ENCODE measurements around the gene PCYT1A. TPM values are rescaled to one million over a fixed set of nuclear protein-coding genes. Genes with fewer than 3 reads are reported as not detected.
A peak's percentile ranks its signal among the peaks of the same experiment; 100 is the strongest.

The PCYT1A gene
- total and polyA plus RNA-seq, 7 donors, result 28.4 to 98.4 (median 62.9) TPM

- intact Hi-C loops (cut with DNase I), result no loop called here
- Histone ChIP-seq H3K4me1 (peaks cover 11% of the 10 kb centered on the region), H3K27me3 (ENCODE audit: insufficient read depth in 3 of 3, low read length in 2 of 3) (no peaks in the 10 kb centered on the region), H3K27ac (peak overlapping the region; percentile 81), H3K9me3 (no peaks in the 10 kb centered on the region), H3K4me3 (no peak overlapping the region), H3K36me3 (ENCODE audit: insufficient read depth in 1 of 2, low read depth in 1 of 2) (no peaks in the 10 kb centered on the region)
- DNase-seq (peak in 1 of 2 donors; percentile 14), ATAC-seq (no peak)
- WGBS, 3 donors, result 48 to 56% (median 50%) methylated on average over 15 of the region's 15 CpGs
- TF ChIP-seq CTCF (IDR thresholded peaks at IDR 0.05), result no peak
These were observed 94.3 kb downstream of the PCYT1A start for GRCh38 chr3:196193133-196193735.

GRCh38 chr3:196192524-196193051, 94.9 kb downstream of the PCYT1A start:
- no peak overlapping the region for H3K4me3 ChIP-seq
- intact Hi-C loops (cut with DNase I), result no loop called here
- no peak for TF ChIP-seq CTCF (IDR thresholded peaks at IDR 0.05)
- WGBS, 3 donors, result 20 to 31% (median 23%) methylated on average over 14 of the region's 14 CpGs
- peaks cover 11% of the 10 kb centered on the region for H3K4me1 ChIP-seq
- H3K27me3 ChIP-seq (ENCODE audit: insufficient read depth in 3 of 3, low read length in 2 of 3), result no peaks in the 10 kb centered on the region
- ATAC-seq (peak; percentile 72 to 90 (median 87)), DNase-seq (peak; percentile 48 to 77)
- H3K36me3 ChIP-seq (ENCODE audit: insufficient read depth in 1 of 2, low read depth in 1 of 2), result no peaks in the 10 kb centered on the region
- H3K9me3 ChIP-seq, result no peaks in the 10 kb centered on the region
- H3K27ac ChIP-seq, result peak overlapping the region; percentile 81

GRCh38 chr3:196192036-196192523, 95.4 kb downstream of the PCYT1A start:
- DNase-seq (peak in 1 of 2 donors; percentile 46), ATAC-seq (peak; percentile 5 to 31 (median 16))
- intact Hi-C loops (cut with DNase I), result no loop called here
- Histone ChIP-seq H3K27ac (peak overlapping the region; percentile 81), H3K9me3 (no peaks in the 10 kb centered on the region), H3K36me3 (ENCODE audit: insufficient read depth in 1 of 2, low read depth in 1 of 2) (no peaks in the 10 kb centered on the region), H3K4me1 (peaks cover 13% of the 10 kb centered on the region), H3K27me3 (ENCODE audit: insufficient read depth in 3 of 3, low read length in 2 of 3) (no peaks in the 10 kb centered on the region), H3K4me3 (no peak overlapping the region)
- no peak for TF ChIP-seq CTCF (IDR thresholded peaks at IDR 0.05)
- 67 to 73% (median 69%) methylated on average over 10 to 11 of the region's 11 CpGs for WGBS, 3 donors

GRCh38 chr3:196189566-196190347, 97.8 kb downstream of the PCYT1A start:
- no peaks in the 10 kb centered on the region for H3K27me3 ChIP-seq (ENCODE audit: insufficient read depth in 3 of 3, low read length in 2 of 3)
- H3K4me3 ChIP-seq, result no peak overlapping the region
- TF ChIP-seq CTCF (IDR thresholded peaks at IDR 0.05), result no peak
- DNase-seq (peak in 1 of 2 donors; percentile 37), ATAC-seq (no peak)
- H3K27ac ChIP-seq, result no peak overlapping the region
- no peaks in the 10 kb centered on the region for H3K9me3 ChIP-seq
- peaks cover 18% of the 10 kb centered on the region for H3K4me1 ChIP-seq
- no peaks in the 10 kb centered on the region for H3K36me3 ChIP-seq (ENCODE audit: insufficient read depth in 1 of 2, low read depth in 1 of 2)
- intact Hi-C loops (cut with DNase I), result no loop called here
- WGBS, 3 donors, result 78 to 84% (median 82%) methylated on average over 14 to 16 of the region's 16 CpGs
